HCT116 (cell line): ENCODE data around the gene RAPGEF1. TPM values are rescaled to one million over a fixed set of nuclear protein-coding genes. Genes with fewer than 3 reads are reported as not detected.

ENCODE experiments used
- ATAC-seq: fragments of 200-7000 bp; cut with Tn5 transposase; 2 replicates; pipeline ENCODE4 v1.9.1; 2020; ENCODE audit warnings: mild to moderate bottlenecking, moderate library complexity
- BruUV-seq: library from RNA; stranded (reverse); fragments of 400-500 nt; replicated peaks from 2 replicates; lab custom pipeline; 2021; lab: Mats Ljungman, UMichigan
- CTCF ChIA-PET: fragments of 300-600 bp; sonication (Branson Sonifier 250); formaldehyde crosslinking; loops from one replicate; lab custom pipeline; 2021; ENCODE audit warnings: antibody characterized with exemption; lab: Charles Lee
- POLR2A ChIA-PET: fragments of 300-600, 350-600 bp; sonication (Branson Sonifier 250); formaldehyde crosslinking; loops from one replicate; lab custom pipeline; 2021; ENCODE audit warnings: antibody characterized with exemption; lab: Charles Lee
- RAD21 ChIA-PET, 2 experiments: fragments of 300-600 bp; sonication (Branson Sonifier 250); formaldehyde crosslinking; loops; one replicate each; lab custom pipeline; 2023; ENCODE audit warnings: low total read pairs in 2 of 2; ENCODE audit not compliant: uncharacterized antibody in 2 of 2, unreplicated experiment in 2 of 2, low non-redundant PET in 1 of 2; lab: Charles Lee
- DNase-seq: peaks from one replicate; pipeline ENCODE4 v3.0.0-alpha.2; 2010; ENCODE audit warnings: low read depth, low spot score
- H2AFZ ChIP-seq: fragments of 200-600 bp; shearing (Covaris generic), sonication (generic); 2 replicates; pipeline ENCODE4 v1.6.1; 2017; ENCODE audit warnings: low read depth, mixed run types, mixed read lengths, antibody characterized with exemption, low read length; ENCODE audit not compliant: poor library complexity, severe bottlenecking
- H3K27ac ChIP-seq: 2 replicates; pipeline ENCODE4 v1.5.1; 2012; ENCODE audit warnings: low read depth, low read length
- H3K27me3 ChIP-seq: fragments of 200-600 bp; sonication (generic); 2 replicates; pipeline ENCODE4 v1.6.1; 2016; ENCODE audit warnings: mixed run types, low read length, mixed read lengths; ENCODE audit not compliant: insufficient read depth
- H3K36me3 ChIP-seq, 2 experiments: fragments of 200-500 bp in 1 of 2; fragments of 200-600 bp in 1 of 2; sonication (Bioruptor generic) in 1 of 2; sonication (generic) in 1 of 2; 2 replicates each; pipeline versions ENCODE4 v1.5.1 to v1.6.1; 2014 to 2016; ENCODE audit warnings: low read length in 2 of 2, inconsistent platforms in 1 of 2, mixed read lengths in 1 of 2, mixed run types in 1 of 2; ENCODE audit not compliant: insufficient read depth in 2 of 2, control insufficient read depth in 1 of 2
- H3K4me1 ChIP-seq, 2 experiments: fragments of 200-600 bp in 1 of 2; sonication (generic) in 1 of 2; 2 replicates each; pipeline versions ENCODE4 v1.5.1 to v1.6.1; 2012 to 2017; ENCODE audit warnings: low read length in 2 of 2, inconsistent platforms in 1 of 2, mild to moderate bottlenecking in 1 of 2, mixed read lengths in 1 of 2, mixed run types in 1 of 2, moderate library complexity in 1 of 2; ENCODE audit not compliant: insufficient read depth in 2 of 2, control insufficient read depth in 1 of 2
- H3K4me2 ChIP-seq: fragments of 200-600 bp; sonication (generic); 2 replicates; pipeline ENCODE4 v1.6.1; 2017; ENCODE audit warnings: mixed run types, low read length, mixed read lengths
- H3K4me3 ChIP-seq, 2 experiments: fragments of 200-600 bp in 1 of 2; sonication (generic) in 1 of 2; replicated peaks in 1 of 2; 2 replicates each; pipeline ENCODE4 v1.5.1; 2011 to 2016; ENCODE audit warnings: low read length in 2 of 2, control low read depth in 1 of 2, low read depth in 1 of 2, mild to moderate bottlenecking in 1 of 2, mixed read lengths in 1 of 2, mixed run types in 1 of 2
- H3K79me2 ChIP-seq: fragments of 200-600 bp; sonication (generic); 2 replicates; pipeline ENCODE4 v1.6.1; 2017; ENCODE audit warnings: mild to moderate bottlenecking, mixed run types, low read length, moderate library complexity, mixed read lengths; ENCODE audit not compliant: insufficient read depth
- H3K9ac ChIP-seq: fragments of 200-600 bp; sonication (generic); 2 replicates; pipeline ENCODE4 v1.6.1; 2016; ENCODE audit warnings: low read length, mixed read lengths
- H3K9me2 ChIP-seq: fragments of 200-600 bp; sonication (generic), shearing (Covaris generic); 2 replicates; pipeline ENCODE4 v1.6.1; 2017; ENCODE audit warnings: mixed run types, mild to moderate bottlenecking, moderate library complexity; ENCODE audit not compliant: insufficient read depth
- H3K9me3 ChIP-seq, 2 experiments: fragments of 200-500 bp in 1 of 2; fragments of 200-600 bp in 1 of 2; sonication (Bioruptor generic) in 1 of 2; sonication (generic) in 1 of 2; 2 replicates each; pipeline ENCODE4 v1.6.1; 2014 to 2017; ENCODE audit warnings: low read length in 2 of 2, mixed read lengths in 2 of 2, inconsistent platforms in 1 of 2, low read depth in 1 of 2, mild to moderate bottlenecking in 1 of 2, mixed run types in 1 of 2, moderate library complexity in 1 of 2; ENCODE audit not compliant: control insufficient read depth in 1 of 2, insufficient read depth in 1 of 2
- H4K20me1 ChIP-seq: fragments of 200-600 bp; sonication (generic), shearing (Covaris generic); 2 replicates; pipeline ENCODE4 v1.6.1; 2017; ENCODE audit warnings: mixed run types, mild to moderate bottlenecking, moderate library complexity; ENCODE audit not compliant: insufficient read depth
- ELF1 ChIP-seq: IDR thresholded peaks from 2 replicates; pipeline ENCODE4 v1.6.1; 2012; ENCODE audit warnings: low read depth, borderline replicate concordance
- EZH2phosphoT487 ChIP-seq: fragments of 200-600 bp; IDR thresholded peaks from 2 replicates; pipeline ENCODE4 v1.6.1; 2018; ENCODE audit warnings: antibody characterized with exemption, borderline replicate concordance
- FOSL1 ChIP-seq: IDR thresholded peaks from 2 replicates; pipeline ENCODE4 v1.6.1; 2012; ENCODE audit warnings: low read depth
- JUND ChIP-seq: IDR thresholded peaks from 2 replicates; pipeline ENCODE4 v1.6.1; 2012
- RAD21 ChIP-seq: IDR thresholded peaks from 2 replicates; pipeline ENCODE4 v1.6.1; 2012; ENCODE audit warnings: low read depth, mild to moderate bottlenecking
- SIN3A ChIP-seq: IDR thresholded peaks from 2 replicates; pipeline ENCODE4 v1.6.1; 2012; ENCODE audit warnings: low read depth
- SP1 ChIP-seq: IDR thresholded peaks from 2 replicates; pipeline ENCODE4 v1.6.1; 2012; ENCODE audit warnings: low read depth
- TCF7L2 ChIP-seq: IDR thresholded peaks from 2 replicates; pipeline ENCODE4 v1.7.0; 2011; ENCODE audit warnings: borderline replicate concordance, inconsistent platforms; ENCODE audit not compliant: insufficient read depth, insufficient read length; ENCODE audit errors: extremely low read depth
- YY1 ChIP-seq: IDR thresholded peaks from 2 replicates; pipeline ENCODE4 v1.6.1; 2011; ENCODE audit warnings: low read length, low read depth, moderate library complexity, mild to moderate bottlenecking; ENCODE audit not compliant: insufficient replicate concordance; ENCODE audit errors: extremely low read depth
- ZBTB33 ChIP-seq: IDR thresholded peaks from 2 replicates; pipeline ENCODE4 v1.6.1; 2011; ENCODE audit warnings: mild to moderate bottlenecking, low read length, moderate library complexity; ENCODE audit not compliant: insufficient replicate concordance; ENCODE audit errors: extremely low read depth
- ZNF274 ChIP-seq: fragments of 200-500 bp; sonication (Bioruptor generic); IDR thresholded peaks from 2 replicates; pipeline ENCODE4 v1.6.1; 2014; ENCODE audit warnings: mild to moderate bottlenecking, low read depth, low read length, inconsistent platforms
- intact Hi-C: fragments of 100-400 bp; cut with micrococcal nuclease; formaldehyde crosslinking; loops from 2 replicates; pipeline ENCODE4 v1.10.0; 2022
- total RNA-seq: library from RNA; stranded (reverse); gene quantifications from one replicate; pipeline ENCODE4 v1.2.1, GENCODE V29; 2021; ENCODE audit not compliant: unreplicated experiment

The RAPGEF1 gene
- total RNA-seq, 1 experiment from 2014 or later: 43.0 TPM

GRCh38 chr9:131704988-131705387 is 34.9 kb downstream of the RAPGEF1 start:
- no peak overlapping the region for H3K4me2 ChIP-seq
- no peak for ATAC-seq
- CTCF ChIA-PET: no interaction called here
- H3K9me3 ChIP-seq: no peaks in the 10 kb centered on the region
- no peaks in the 10 kb centered on the region for H3K27me3 ChIP-seq
- H3K9me2 ChIP-seq: no peaks in the 10 kb centered on the region
- no peak overlapping the region for H3K9ac ChIP-seq
- no peak for DNase-seq
- RAD21 ChIA-PET: no interaction called here
- no peak overlapping the region for H3K27ac ChIP-seq
- H4K20me1 ChIP-seq: peaks cover 8% of the 10 kb centered on the region; the same call in 1 of the 2 replicates
- BruUV-seq: no TSS peak
- H3K4me3 ChIP-seq: no peak overlapping the region
- H2AFZ ChIP-seq: no peak overlapping the region
- intact Hi-C loops: no loop called here
- peaks cover 50% of the 10 kb centered on the region for H3K79me2 ChIP-seq
- TF ChIP-seq ZNF274: no peak
- no peak for TF ChIP-seq RAD21
- TF ChIP-seq TCF7L2: no peak
- TF ChIP-seq SP1: no peak
- no peak for TF ChIP-seq JUND
- TF ChIP-seq YY1: no peak
- TF ChIP-seq FOSL1: no peak
- no peak for TF ChIP-seq SIN3A
- no peak for TF ChIP-seq ZBTB33
- no peak for TF ChIP-seq EZH2phosphoT487
- TF ChIP-seq ELF1: no peak
- no peaks in the 10 kb centered on the region for H3K36me3 ChIP-seq
- peaks cover 34 to 56% of the 10 kb centered on the region in 2 experiments for H3K4me1 ChIP-seq
- POLR2A ChIA-PET: no interaction called here
